Body of pancreas (tissue), 4 donors: ENCODE data around the gene TAS1R3. TPM values are rescaled to one million over a fixed set of nuclear protein-coding genes. Genes with fewer than 3 reads are reported as not detected.

Source experiments
- ATAC-seq: fragments of 150-250 bp; one replicate; pipeline ENCODE4 v1.9.1; 2016
- DNase-seq, 4 donors: peaks; one replicate each; pipeline ENCODE4 v3.0.0-alpha.2; 2019
- H3K27ac ChIP-seq, 4 donors: fragments of 200-600 bp; sonication (generic); 1 replicate in 3 of 4; 2 replicates in 1 of 4; pipeline versions ENCODE4 v1.5.1 to v1.6.1; 2016 to 2019; ENCODE audit warnings: mild to moderate bottlenecking in 1 of 4, mixed read lengths in 1 of 4, moderate library complexity in 1 of 4
- H3K27me3 ChIP-seq, 2 donors: fragments of 200-600 bp; sonication (generic); one replicate each; pipeline ENCODE4 v1.6.0; 2016; ENCODE audit warnings: mild to moderate bottlenecking in 1 of 2
- H3K36me3 ChIP-seq, 2 donors: fragments of 200-600 bp; sonication (generic); replicated peaks in 1 of 2; 2 replicates each; pipeline ENCODE4 v1.5.1; 2016; ENCODE audit warnings: low read depth in 2 of 2; ENCODE audit not compliant: insufficient read depth in 1 of 2
- H3K4me1 ChIP-seq: fragments of 200-600 bp; sonication (generic); one replicate; pipeline ENCODE4 v1.6.0; 2016
- H3K4me3 ChIP-seq, 2 donors: fragments of 200-600 bp; sonication (generic); 1 replicate in 1 of 2; 2 replicates in 1 of 2; pipeline ENCODE4 v1.5.1; 2016 to 2019
- H3K9me3 ChIP-seq, 3 donors: fragments of 200-600 bp; sonication (generic); 1 replicate in 2 of 3; 2 replicates in 1 of 3; pipeline ENCODE4 v1.5.1; 2016
- POLR2A ChIP-seq, 3 donors: fragments of 450-650 bp; IDR thresholded peaks; one replicate each; pipeline ENCODE4 v1.6.1; 2016; ENCODE audit warnings: antibody characterized with exemption in 3 of 3, mild to moderate bottlenecking in 2 of 3
- WGBS, 2 donors: methylation state at CpG; one replicate each; pipeline ENCODE4 v1.1.5; 2017; 5-methylcytosine and 5-hydroxymethylcytosine counted together
- intact Hi-C: fragments of 100-400 bp; cut with DNase I; formaldehyde crosslinking; loops from one replicate; pipeline ENCODE4 v1.15.1; 2023
- total RNA-seq, 2 donors: library from RNA; depleted of rRNA; stranded (reverse); fragments of >200 nt; gene quantifications; one replicate each; pipeline ENCODE4 v1.1.0, GENCODE V29; 2016
- TF ChIP-seq, protein P1 (sequence below), 7 experiments: fragments of 450-650 bp in 4 of 7; fragments of 200-600 bp in 3 of 7; sonication (generic) in 3 of 7; IDR thresholded peaks; one replicate each; pipeline ENCODE4 v1.5.1; 2016 to 2019; ENCODE audit warnings: antibody characterized with exemption in 7 of 7

The TAS1R3 gene
- total RNA-seq, 2 donors from 2014 or later = 0.26 TPM; not detected in 1

- Histone ChIP-seq H3K4me1 (peaks cover 11% of the 10 kb centered on the region), H3K27me3 (peaks cover 0 to 8% of the 10 kb centered on the region in 2 donors), H3K27ac (no peak overlapping the region), H3K4me3 (no peak overlapping the region), H3K9me3 (no peaks in the 10 kb centered on the region), H3K36me3 (no peaks in the 10 kb centered on the region)
- WGBS, 2 donors = 39 to 65% methylated on average over 6 to 43 of the region's 46 CpGs
- DNase-seq = peak in 1 of 4 donors; percentile 10
- TF ChIP-seq POLR2A (IDR thresholded peaks at IDR 0.05) = no peak
- TF ChIP-seq, protein P1, sequence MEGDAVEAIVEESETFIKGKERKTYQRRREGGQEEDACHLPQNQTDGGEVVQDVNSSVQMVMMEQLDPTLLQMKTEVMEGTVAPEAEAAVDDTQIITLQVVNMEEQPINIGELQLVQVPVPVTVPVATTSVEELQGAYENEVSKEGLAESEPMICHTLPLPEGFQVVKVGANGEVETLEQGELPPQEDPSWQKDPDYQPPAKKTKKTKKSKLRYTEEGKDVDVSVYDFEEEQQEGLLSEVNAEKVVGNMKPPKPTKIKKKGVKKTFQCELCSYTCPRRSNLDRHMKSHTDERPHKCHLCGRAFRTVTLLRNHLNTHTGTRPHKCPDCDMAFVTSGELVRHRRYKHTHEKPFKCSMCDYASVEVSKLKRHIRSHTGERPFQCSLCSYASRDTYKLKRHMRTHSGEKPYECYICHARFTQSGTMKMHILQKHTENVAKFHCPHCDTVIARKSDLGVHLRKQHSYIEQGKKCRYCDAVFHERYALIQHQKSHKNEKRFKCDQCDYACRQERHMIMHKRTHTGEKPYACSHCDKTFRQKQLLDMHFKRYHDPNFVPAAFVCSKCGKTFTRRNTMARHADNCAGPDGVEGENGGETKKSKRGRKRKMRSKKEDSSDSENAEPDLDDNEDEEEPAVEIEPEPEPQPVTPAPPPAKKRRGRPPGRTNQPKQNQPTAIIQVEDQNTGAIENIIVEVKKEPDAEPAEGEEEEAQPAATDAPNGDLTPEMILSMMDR (IDR thresholded peaks at IDR 0.05) = no peak
- intact Hi-C loops = no loop called here
- no peak for ATAC-seq
Observed at GRCh38 chr1:1287288-1288110, 43.6 kb upstream of the TAS1R3 start.

GRCh38 chr1:1290238-1290731 is 40.8 kb upstream of the TAS1R3 start:
- Histone ChIP-seq H3K27ac (no peak overlapping the region), H3K36me3 (no peaks in the 10 kb centered on the region), H3K4me3 (no peak overlapping the region), H3K4me1 (peaks cover 11% of the 10 kb centered on the region), H3K9me3 (no peaks in the 10 kb centered on the region), H3K27me3 (peaks cover 0 to 8% of the 10 kb centered on the region in 2 donors)
- intact Hi-C loops = loop anchor here (5.0 to 10.0 kb wide), 3 partner anchors 168 to 305 kb away; partner anchors contain the start of gene PERM1
- TF ChIP-seq, protein P1 (IDR thresholded peaks at IDR 0.05) = peak; percentile 59 to 85 (median 71)
- TF ChIP-seq POLR2A (IDR thresholded peaks at IDR 0.05) = no peak
- WGBS, 2 donors = 42 to 61% methylated on average over 11 to 14 of the region's 15 CpGs
- peak; percentile 72 for ATAC-seq
- DNase-seq = peak; percentile 74 to 87 (median 82)

DNA sequence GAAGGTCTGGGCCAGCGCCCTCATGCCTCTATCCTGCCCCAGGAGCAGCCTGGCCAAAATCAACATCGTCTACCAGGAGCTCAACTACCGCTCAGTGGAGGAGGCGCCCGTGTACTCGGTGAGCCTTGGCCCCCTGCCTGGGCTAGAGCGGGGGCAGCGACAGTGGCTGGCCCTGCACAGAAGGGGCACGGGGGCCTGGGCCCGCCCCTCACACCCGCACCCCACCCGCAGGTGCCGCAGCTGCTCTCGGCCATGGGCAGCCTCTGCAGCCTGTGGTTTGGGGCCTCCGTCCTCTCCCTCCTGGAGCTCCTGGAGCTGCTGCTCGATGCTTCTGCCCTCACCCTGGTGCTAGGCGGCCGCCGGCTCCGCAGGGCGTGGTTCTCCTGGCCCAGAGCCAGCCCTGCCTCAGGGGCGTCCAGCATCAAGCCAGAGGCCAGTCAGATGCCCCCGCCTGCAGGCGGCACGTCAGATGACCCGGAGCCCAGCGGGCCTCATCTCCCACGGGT is 40.0 kb upstream of the TAS1R3 start:
- Histone ChIP-seq H3K27ac (no peak overlapping the region), H3K4me1 (peaks cover 11% of the 10 kb centered on the region), H3K4me3 (no peak overlapping the region), H3K27me3 (peaks cover 0 to 4% of the 10 kb centered on the region in 2 donors), H3K9me3 (no peaks in the 10 kb centered on the region), H3K36me3 (no peaks in the 10 kb centered on the region)
- TF ChIP-seq, protein P1 (IDR thresholded peaks at IDR 0.05) = no peak
- no peak for TF ChIP-seq POLR2A (IDR thresholded peaks at IDR 0.05)
- intact Hi-C loops = loop anchor here (5.0 to 10.0 kb wide), 3 partner anchors 169 to 306 kb away; partner anchors contain the start of gene PERM1
- WGBS, 2 donors = 40 to 45% methylated on average over 9 to 26 of the region's 28 CpGs
- ATAC-seq = no peak
- DNase-seq = peak in 1 of 4 donors; percentile 19

GRCh38 chr1:1291548-1292441 is 39.3 kb upstream of the TAS1R3 start:
- ATAC-seq (peak; percentile 81), DNase-seq (peak; percentile 85 to 91 (median 88))
- no peaks in the 10 kb centered on the region for H3K27me3 ChIP-seq
- no peaks in the 10 kb centered on the region for H3K36me3 ChIP-seq
- WGBS, 2 donors = 38 to 43% methylated on average over 26 to 45 of the region's 45 CpGs
- peaks cover 11% of the 10 kb centered on the region for H3K4me1 ChIP-seq
- H3K9me3 ChIP-seq = no peaks in the 10 kb centered on the region
- H3K4me3 ChIP-seq = no peak overlapping the region
- intact Hi-C loops = loop anchor here (5.0 to 10.0 kb wide), 3 partner anchors 169 to 307 kb away; partner anchors contain the start of gene PERM1
- TF ChIP-seq, protein P1 (IDR thresholded peaks at IDR 0.05) = peak; percentile 61 to 89 (median 79)
- peak in 1 of 3 donors; percentile 13 for TF ChIP-seq POLR2A (IDR thresholded peaks at IDR 0.05)
- H3K27ac ChIP-seq = no peak overlapping the region
